ENCODE measurements around the gene GRIA2.
"Not testable (repeated sequence)": the region's sequence is repeated elsewhere in the genome, so short reads cannot be mapped to it uniquely, and the experiment has no call there.

GRIA2 gene

DNA sequence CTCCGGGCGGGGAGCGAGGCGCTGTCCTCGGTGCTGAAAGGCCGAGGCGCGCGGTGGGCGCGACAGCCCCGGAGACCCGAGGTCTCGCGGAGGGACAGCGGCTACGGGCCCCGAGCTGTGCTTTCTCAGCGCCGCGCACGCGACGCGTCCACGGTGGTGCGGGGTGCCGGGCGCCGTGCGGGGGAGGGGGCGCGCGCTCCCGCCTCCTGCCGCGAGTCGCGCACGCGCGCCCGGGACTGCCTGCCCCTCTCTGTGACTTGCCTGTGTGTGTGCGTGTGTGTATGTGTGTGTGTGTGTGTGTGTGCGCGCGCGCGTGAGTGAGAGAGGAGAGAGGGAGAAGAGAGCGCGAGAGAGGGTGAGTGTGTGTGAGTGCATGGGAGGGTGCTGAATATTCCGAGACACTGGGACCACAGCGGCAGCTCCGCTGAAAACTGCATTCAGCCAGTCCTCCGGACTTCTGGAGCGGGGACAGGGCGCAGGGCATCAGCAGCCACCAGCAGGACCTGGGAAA, at the start of gene GRIA2:
Gene GRIA2 (plus strand): TSS at position 358 of the 511 bp plus-strand sequence. CDS start 315 bp downstream, outside the sequence.
- peak within 1 kb of the TSS; percentile 35 for H3K4me3 ChIP-seq (ENCODE audit: low read depth, low read length)

- H3K4me3 ChIP-seq (ENCODE audit: low read depth, low read length): no peak overlapping the region
Measured at GRCh38 chr4:157172011-157172410, 48.5 kb upstream of the GRIA2 start.

DNA sequence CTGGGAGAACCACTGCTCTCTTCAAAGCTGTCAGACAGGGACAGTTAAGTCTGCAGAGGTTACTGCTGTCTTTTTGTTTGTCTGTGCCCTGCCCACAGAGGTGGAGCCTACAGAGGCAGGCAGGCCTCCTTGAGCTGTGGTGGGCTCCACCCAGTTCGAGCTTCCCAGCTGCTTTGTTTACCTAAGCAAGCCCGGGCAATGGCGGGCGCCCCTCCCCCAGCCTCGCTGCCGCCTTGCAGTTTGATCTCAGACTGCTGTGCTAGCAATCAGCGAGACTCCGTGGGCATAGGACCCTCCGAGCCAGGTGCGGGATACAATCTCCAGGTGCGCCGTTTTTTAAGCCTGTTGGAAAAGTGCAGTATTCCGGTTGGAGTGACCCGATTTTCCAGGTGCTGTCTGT, 40.3 kb upstream of the GRIA2 start:
- H3K4me3 ChIP-seq (ENCODE audit: low read depth, low read length): not testable (repeated sequence)

DNA sequence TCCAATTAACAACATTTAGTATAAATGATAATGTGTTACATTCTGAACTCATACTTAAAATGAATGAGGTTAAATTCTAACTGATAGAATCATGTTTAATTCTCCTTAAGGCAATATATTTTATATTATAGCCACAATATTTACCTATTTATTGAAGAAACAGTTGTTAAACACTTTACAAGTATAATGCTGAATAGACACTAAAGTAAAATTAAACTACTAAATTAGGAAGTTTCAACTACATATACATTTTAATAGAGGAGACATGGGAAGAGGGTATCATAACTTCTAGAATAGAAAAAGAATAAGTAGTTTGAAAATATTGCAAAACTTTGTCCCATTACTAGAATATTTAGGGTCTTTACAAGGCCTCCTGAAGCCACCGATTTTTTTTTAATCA, 36.2 kb upstream of the GRIA2 start:
- no peak overlapping the region for H3K4me3 ChIP-seq (ENCODE audit: low read depth, low read length)

DNA sequence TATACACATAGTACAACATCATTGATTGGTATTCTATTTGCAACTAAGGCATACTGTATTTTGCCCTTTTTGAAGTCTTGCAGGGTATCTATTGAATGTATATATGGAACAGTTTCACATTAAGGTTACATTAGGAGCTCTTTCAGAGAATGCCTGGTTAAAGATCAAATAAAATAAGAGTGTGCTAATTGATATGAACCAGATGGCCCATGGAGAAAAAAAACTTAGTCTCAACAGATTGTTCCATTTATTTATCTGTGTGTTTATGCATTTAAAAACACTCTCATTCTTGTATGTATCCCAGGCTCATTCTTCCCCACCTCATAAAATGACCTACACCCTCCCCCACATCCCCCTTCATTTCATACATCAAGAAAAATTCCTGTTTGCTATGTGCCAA, 35.2 kb upstream of the GRIA2 start:
- no peak overlapping the region for H3K4me3 ChIP-seq (ENCODE audit: low read depth, low read length)

- no peak overlapping the region for H3K4me3 ChIP-seq (ENCODE audit: low read depth, low read length)
Measured at GRCh38 chr4:157195374-157195773, 25.2 kb upstream of the GRIA2 start.

DNA sequence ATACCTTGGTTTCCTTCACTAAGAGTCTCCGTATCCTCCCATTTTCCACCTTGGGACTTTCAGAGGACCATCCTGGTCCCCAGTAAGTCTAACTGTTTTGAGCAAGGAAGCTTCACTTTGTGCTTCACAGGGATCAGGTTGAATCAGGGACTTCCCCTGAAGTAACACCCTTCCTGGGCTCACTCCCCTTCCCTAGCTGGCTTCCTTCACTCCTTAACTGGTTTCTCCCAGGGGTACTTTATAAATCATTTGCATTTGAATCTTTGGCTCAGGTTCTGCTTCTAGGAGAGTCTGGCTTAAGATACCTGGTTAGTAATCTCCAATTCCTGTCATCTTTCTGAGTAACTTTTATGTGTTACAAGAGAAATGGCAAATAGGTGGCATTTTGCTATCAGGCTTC, 24.5 kb upstream of the GRIA2 start:
- H3K4me3 ChIP-seq (ENCODE audit: low read depth, low read length): no peak overlapping the region

- H3K4me3 ChIP-seq (ENCODE audit: low read depth, low read length): no peak overlapping the region
Measured at GRCh38 chr4:157204634-157205244, 15.8 kb upstream of the GRIA2 start.

GRCh38 chr4:157217708-157218107, 2.8 kb upstream of the GRIA2 start:
- no peak overlapping the region for H3K4me3 ChIP-seq (ENCODE audit: low read depth, low read length)

DNA sequence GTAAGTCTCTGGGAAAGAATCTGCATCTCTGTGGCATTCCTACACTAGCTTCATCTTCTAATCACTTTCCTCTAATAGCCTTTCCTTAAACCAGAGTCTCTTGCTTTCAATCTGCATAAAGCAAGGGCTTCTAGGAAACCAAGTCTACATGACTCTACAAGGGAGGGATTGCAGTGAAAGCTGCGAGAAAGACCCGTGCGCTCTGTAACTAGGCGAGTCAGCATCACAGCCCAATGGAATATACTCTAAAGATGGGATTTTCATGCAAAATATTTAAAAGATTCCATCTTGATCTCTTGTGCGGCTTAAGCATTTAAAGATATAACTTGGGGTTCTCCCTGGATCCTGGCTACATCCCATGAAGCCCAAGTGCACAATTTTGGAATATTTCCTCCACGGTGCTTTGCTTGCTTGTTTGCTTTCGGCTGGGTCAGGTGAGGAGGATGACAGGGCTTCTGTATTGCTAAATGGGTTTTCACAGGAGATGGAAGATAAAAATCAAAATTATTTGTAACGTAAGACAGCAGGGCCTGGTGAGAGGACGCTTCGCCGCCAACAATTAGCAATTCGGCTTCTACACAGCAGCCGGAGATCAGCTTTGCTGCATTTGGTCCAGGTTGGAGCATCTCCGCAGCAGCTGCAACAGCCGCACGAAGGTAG, 687 bp upstream of the GRIA2 start:
- H3K4me3 ChIP-seq (ENCODE audit: low read depth, low read length): no peak overlapping the region

- peak overlapping the region; percentile 72 for H3K4me3 ChIP-seq (ENCODE audit: low read depth, low read length)
Measured at GRCh38 chr4:157221426-157221894, 932 bp downstream of the GRIA2 start.

- H3K4me3 ChIP-seq (ENCODE audit: low read depth, low read length): peak overlapping the region; percentile 72
Measured at GRCh38 chr4:157221895-157222770, 1.6 kb downstream of the GRIA2 start.

- H3K4me3 ChIP-seq (ENCODE audit: low read depth, low read length): peak overlapping the region; percentile 72
Measured at GRCh38 chr4:157222771-157223160, 2.2 kb downstream of the GRIA2 start.

DNA sequence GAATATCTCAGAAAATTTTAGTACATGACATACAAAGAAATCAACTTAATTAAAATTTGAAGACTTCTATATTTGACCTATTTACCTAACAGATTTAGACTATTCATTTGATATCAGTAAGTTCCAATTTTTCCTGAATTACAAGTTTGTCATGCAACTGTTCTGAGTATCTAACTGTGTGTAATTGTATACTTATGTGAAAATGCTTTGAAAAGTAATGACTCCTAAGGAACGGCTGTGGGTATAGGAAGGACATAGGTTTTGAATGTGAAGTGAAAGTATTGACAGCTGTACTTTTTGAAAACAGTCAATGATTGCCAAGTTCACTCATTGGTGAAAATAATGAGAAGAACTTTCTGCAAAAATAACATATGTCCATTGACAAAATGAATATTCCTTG, 2.9 kb downstream of the GRIA2 start:
- H3K4me3 ChIP-seq (ENCODE audit: low read depth, low read length): no peak overlapping the region

DNA sequence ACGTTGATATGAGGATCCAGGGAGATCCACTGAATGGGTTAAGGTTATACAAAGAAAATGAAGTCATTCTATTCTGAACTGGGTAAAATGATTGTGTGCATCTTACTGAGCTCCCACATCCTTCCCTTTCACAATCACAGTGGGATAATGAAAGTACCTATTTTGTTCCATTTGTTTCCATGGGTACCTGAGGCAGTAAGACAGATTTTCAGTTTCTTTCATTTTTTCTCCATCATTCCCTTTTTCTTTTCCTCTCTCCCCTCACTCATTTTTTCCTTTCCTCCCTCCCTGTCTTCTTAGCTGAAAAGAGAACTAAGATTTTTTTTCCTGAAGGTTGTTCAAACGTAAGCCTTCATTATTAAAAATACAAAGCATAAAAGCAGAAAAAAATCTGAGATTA, 4.6 kb downstream of the GRIA2 start:
- no peak overlapping the region for H3K4me3 ChIP-seq (ENCODE audit: low read depth, low read length)

- no peak overlapping the region for H3K4me3 ChIP-seq (ENCODE audit: low read depth, low read length)
Measured at GRCh38 chr4:157226035-157226434, 5.5 kb downstream of the GRIA2 start.

- no peak overlapping the region for H3K4me3 ChIP-seq (ENCODE audit: low read depth, low read length)
Measured at GRCh38 chr4:157226601-157227000, 6.1 kb downstream of the GRIA2 start.

- H3K4me3 ChIP-seq (ENCODE audit: low read depth, low read length): no peak overlapping the region
Measured at GRCh38 chr4:157231525-157231924, 11.0 kb downstream of the GRIA2 start.

- no peak overlapping the region for H3K4me3 ChIP-seq (ENCODE audit: low read depth, low read length)
Measured at GRCh38 chr4:157242871-157243270, 22.3 kb downstream of the GRIA2 start.

- H3K4me3 ChIP-seq (ENCODE audit: low read depth, low read length): no peak overlapping the region
Measured at GRCh38 chr4:157244348-157244747, 23.8 kb downstream of the GRIA2 start.

DNA sequence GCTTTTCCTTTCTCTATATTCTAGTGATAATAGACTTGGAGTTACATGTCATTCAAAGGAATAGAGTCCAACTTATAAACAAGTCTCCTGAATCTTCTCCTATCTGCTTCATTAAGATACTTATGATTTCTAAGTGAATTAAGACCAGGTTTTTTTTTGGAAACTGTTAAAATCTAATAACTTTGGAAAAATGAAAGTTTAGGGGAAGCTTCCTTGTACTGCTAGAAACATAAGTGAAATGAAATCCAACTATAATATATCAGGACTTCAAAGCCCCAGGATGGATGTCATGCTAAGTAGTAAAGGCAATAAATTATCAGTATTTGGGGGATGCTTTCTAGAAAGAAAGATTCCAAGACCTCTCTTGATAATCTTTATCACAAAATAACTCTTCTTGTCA, 24.8 kb downstream of the GRIA2 start:
- no peak overlapping the region for H3K4me3 ChIP-seq (ENCODE audit: low read depth, low read length)

DNA sequence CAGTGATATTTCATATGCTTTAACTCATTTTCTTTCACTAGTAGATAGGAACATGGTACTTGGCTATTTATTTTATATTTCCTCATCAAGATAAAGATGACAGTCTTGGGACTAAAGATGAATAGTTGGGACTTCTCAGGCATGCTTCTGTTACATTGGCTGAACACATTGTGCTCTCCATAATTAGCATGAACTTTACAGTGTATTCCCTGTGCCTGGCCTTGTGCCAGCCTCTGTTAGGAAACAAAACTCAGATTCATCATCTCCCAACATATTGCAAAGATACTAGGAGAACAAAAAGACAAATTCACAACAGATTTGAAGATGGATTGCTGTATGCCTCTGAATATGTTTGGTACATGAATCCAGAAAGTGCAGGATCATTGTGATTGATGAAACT, 26.4 kb downstream of the GRIA2 start:
- no peak overlapping the region for H3K4me3 ChIP-seq (ENCODE audit: low read depth, low read length)

Measured in iPS-11a (cell line).